B cell (primary cell): ENCODE measurements around the gene SIGLEC6. TPM values are rescaled to one million over a fixed set of nuclear protein-coding genes. Genes with fewer than 3 reads are reported as not detected.

Experiments
- ATAC-seq: fragments of 200-7000 bp; cut with Tn5 transposase; one replicate; pipeline ENCODE4 v1.10.0; 2021; ENCODE audit warnings: low read depth, mild to moderate bottlenecking, moderate number of reproducible peaks, moderate library complexity
- CTCF ChIA-PET: fragments of 350-600 bp; sonication (Branson Sonifier 250); formaldehyde crosslinking; loops from one replicate; lab custom pipeline; 2021; ENCODE audit warnings: antibody characterized with exemption, inconsistent platforms; lab: Charles Lee
- POLR2A ChIA-PET: fragments of 350-600 bp; sonication (Branson Sonifier 250); formaldehyde crosslinking; loops from one replicate; lab custom pipeline; 2021; ENCODE audit warnings: antibody characterized with exemption; lab: Charles Lee
- DNase-seq: peaks from one replicate; pipeline ENCODE4 v3.0.0; 2013
- H2AFZ ChIP-seq: 2 replicates; pipeline ENCODE4 v1.6.1; 2012; ENCODE audit warnings: mild to moderate bottlenecking, low read depth, low read length; ENCODE audit not compliant: insufficient read depth, poor library complexity, severe bottlenecking
- H3K27ac ChIP-seq, 2 donors: 1 replicate in 1 of 2; 2 replicates in 1 of 2; pipeline ENCODE4 v1.5.1; 2012 to 2013; ENCODE audit warnings: low read length in 2 of 2, mild to moderate bottlenecking in 2 of 2, moderate library complexity in 1 of 2
- H3K27me3 ChIP-seq, 4 experiments: fragments of 200-600 bp in 1 of 4; sonication (generic) in 1 of 4; replicated peaks in 1 of 4; 1 replicate in 2 of 4; 2 replicates in 2 of 4; pipeline versions ENCODE4 v1.6.1 to v1.7.0; 2013 to 2016; ENCODE audit warnings: low read length in 3 of 4, mild to moderate bottlenecking in 2 of 4, mixed read lengths in 1 of 4, moderate library complexity in 1 of 4; ENCODE audit not compliant: insufficient read depth in 4 of 4, control insufficient read depth in 3 of 4; ENCODE audit errors: control extremely low read depth in 1 of 4
- H3K36me3 ChIP-seq, 2 experiments: replicated peaks in 1 of 2; 1 replicate in 1 of 2; 2 replicates in 1 of 2; pipeline versions ENCODE4 v1.6.1 to v1.7.1; 2013; ENCODE audit warnings: low read length in 1 of 2; ENCODE audit not compliant: insufficient read depth in 2 of 2, control insufficient read depth in 1 of 2; ENCODE audit errors: control extremely low read depth in 1 of 2, extremely low read depth in 1 of 2
- H3K4me1 ChIP-seq, 2 donors: fragments of 200-600 bp in 1 of 2; sonication (generic) in 1 of 2; 1 replicate in 1 of 2; 2 replicates in 1 of 2; pipeline versions ENCODE4 v1.5.1 to v1.6.1; 2013 to 2017; ENCODE audit warnings: low read length in 2 of 2; ENCODE audit not compliant: control insufficient read depth in 2 of 2, insufficient read depth in 2 of 2
- H3K4me2 ChIP-seq: replicated peaks from 2 replicates; pipeline ENCODE3; 2012; ENCODE audit warnings: mild to moderate bottlenecking, low read depth, low read length; ENCODE audit not compliant: poor library complexity, severe bottlenecking
- H3K4me3 ChIP-seq, 5 experiments: fragments of 200-600 bp in 1 of 5; sonication (generic) in 1 of 5; 1 replicate in 3 of 5; 2 replicates in 2 of 5; pipeline versions ENCODE4 v1.5.1 to v1.7.0; 2011 to 2016; ENCODE audit warnings: low read length in 4 of 5, mild to moderate bottlenecking in 4 of 5, low read depth in 2 of 5, control low read depth in 1 of 5, moderate library complexity in 1 of 5; ENCODE audit not compliant: insufficient read depth in 1 of 5; ENCODE audit errors: control extremely low read depth in 1 of 5, extremely low read depth in 1 of 5
- H3K79me2 ChIP-seq: fragments of 200-600 bp; sonication (generic); one replicate; pipeline ENCODE4 v1.6.0; 2016; ENCODE audit warnings: low read length; ENCODE audit not compliant: control insufficient read depth, insufficient read depth
- H3K9ac ChIP-seq: fragments of 200-600 bp; sonication (generic); 2 replicates; pipeline ENCODE4 v1.6.1; 2017; ENCODE audit warnings: mild to moderate bottlenecking, low read length, moderate library complexity
- H3K9me3 ChIP-seq, 3 donors: one replicate each; pipeline versions ENCODE4 v1.6.1 to v1.7.1; 2013; ENCODE audit warnings: low read length in 2 of 3; ENCODE audit not compliant: control insufficient read depth in 2 of 3, insufficient read depth in 1 of 3; ENCODE audit errors: control extremely low read depth in 1 of 3
- H4K20me1 ChIP-seq: 2 replicates; pipeline ENCODE4 v1.6.0; 2012; ENCODE audit warnings: mild to moderate bottlenecking, low read length; ENCODE audit not compliant: insufficient read depth, control insufficient read depth, poor library complexity, severe bottlenecking
- H3K27ac Mint-ChIP-seq: one replicate; pipeline ENCODE4 v1.8.0; 2021; ENCODE audit warnings: mixed read lengths
- H3K27me3 Mint-ChIP-seq: one replicate; pipeline ENCODE4 v1.8.0; 2021; ENCODE audit warnings: mixed read lengths
- H3K4me1 Mint-ChIP-seq: one replicate; pipeline ENCODE4 v1.8.0; 2021; ENCODE audit warnings: mixed read lengths
- H3K4me3 Mint-ChIP-seq: one replicate; pipeline ENCODE4 v1.8.0; 2021; ENCODE audit warnings: mixed read lengths
- H3K9me3 Mint-ChIP-seq: one replicate; pipeline ENCODE4 v1.8.0; 2022; ENCODE audit warnings: mixed read lengths; ENCODE audit not compliant: insufficient read depth
- EZH2 ChIP-seq: IDR thresholded peaks from 2 replicates; pipeline ENCODE4 v1.6.1; 2012; ENCODE audit warnings: borderline replicate concordance, low read depth, mild to moderate bottlenecking, moderate library complexity, low read length; ENCODE audit not compliant: insufficient read depth, poor library complexity, severe bottlenecking
- WGBS: methylation state at CpG from one replicate; pipeline ENCODE4 v1.1.5; 2013; ENCODE audit warnings: missing lambda C conversion rate; ENCODE audit not compliant: insufficient coverage; 5-methylcytosine and 5-hydroxymethylcytosine counted together
- intact Hi-C: fragments of 100-400 bp; cut with micrococcal nuclease; formaldehyde crosslinking; loops from one replicate; pipeline ENCODE4 v1.10.0; 2022
- polyA plus RNA-seq: library from polyadenylated mRNA; depleted of rRNA; stranded (reverse); fragments of >200 nt; gene quantifications from 2 replicates; pipeline ENCODE4 v1.2.3, GENCODE V29; 2012
- total RNA-seq, 2 donors: library from RNA; stranded (reverse); fragments of 120-200 nt in 1 of 2; gene quantifications; 1 replicate in 1 of 2; 2 replicates in 1 of 2; pipeline versions ENCODE4 v1.2.3 to v1.2.4, GENCODE V29; 2013 to 2022
- TF ChIP-seq, protein P1 (sequence below): fragments of 200-600 bp; IDR thresholded peaks from one replicate; pipeline ENCODE4 v1.8.0; 2022; ENCODE audit warnings: antibody characterized with exemption, mild to moderate bottlenecking

The SIGLEC6 gene
- total and polyA plus RNA-seq, 2 donors (not counting 1 experiment from before 2014, with no cell fraction given) = 21.2 to 35.4 TPM

DNA sequence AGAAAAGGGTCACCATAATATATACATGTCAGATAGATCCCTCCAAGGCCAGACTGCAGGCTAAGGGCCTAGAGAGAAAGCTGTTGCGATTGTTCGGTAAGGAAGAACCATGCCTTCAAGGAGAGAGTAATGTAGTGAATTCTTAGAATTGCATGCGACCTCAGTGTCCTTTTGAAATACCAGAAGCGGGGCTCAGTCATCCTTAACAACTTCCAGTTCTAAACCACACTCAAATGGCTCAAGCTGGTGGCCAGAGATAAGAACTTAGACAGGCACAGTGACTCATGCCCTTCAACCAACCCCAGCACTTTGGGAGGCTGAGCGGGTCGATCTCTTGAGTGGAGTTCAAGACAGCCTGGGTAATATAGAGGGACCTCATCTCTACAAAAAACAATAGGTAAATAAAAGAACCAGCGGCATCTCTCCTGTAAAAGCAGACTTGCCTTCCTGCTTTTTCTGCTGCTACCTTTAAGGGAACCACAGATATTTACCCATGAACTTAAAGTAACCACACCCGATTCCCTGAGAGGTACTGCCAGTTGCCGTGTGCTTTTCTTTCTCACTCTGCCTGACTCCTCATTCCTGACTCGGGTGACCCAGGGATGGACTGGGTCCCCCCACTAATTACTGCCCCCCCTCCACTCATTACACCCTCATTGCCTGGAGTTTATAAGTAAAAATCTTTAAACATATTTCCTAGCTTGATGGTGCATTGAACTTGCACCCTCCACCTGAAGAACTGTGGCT is 15.4 kb upstream of the SIGLEC6 start:
- Histone ChIP-seq H2AFZ (peak overlapping the region; percentile 36), H3K27ac (peak overlapping the region; percentile 43 to 77), H3K4me3 (peak overlapping the region in 3 of 5 experiments; percentile 7 to 47 (median 11)), H3K4me2 (peak overlapping the region; percentile 79), H3K9me3 (peaks cover 0 to 4% (median 0%) of the 10 kb centered on the region in 3 donors), H3K9ac (peak overlapping the region; percentile 76), H3K27me3 (no peaks in the 10 kb centered on the region), H3K79me2 (peaks cover 25% of the 10 kb centered on the region), H3K4me1 (peaks cover 49 to 77% of the 10 kb centered on the region in 2 donors), H3K36me3 (no peaks in the 10 kb centered on the region), H4K20me1 (no peaks in the 10 kb centered on the region)
- Mint-ChIP-seq H3K27ac (peak overlapping the region; percentile 97), H3K4me3 (peak overlapping the region; percentile 83), H3K27me3 (no peaks in the 10 kb centered on the region), H3K9me3 (no peaks in the 10 kb centered on the region), H3K4me1 (peaks cover 85% of the 10 kb centered on the region)
- no peak for TF ChIP-seq EZH2
- TF ChIP-seq, protein P1, sequence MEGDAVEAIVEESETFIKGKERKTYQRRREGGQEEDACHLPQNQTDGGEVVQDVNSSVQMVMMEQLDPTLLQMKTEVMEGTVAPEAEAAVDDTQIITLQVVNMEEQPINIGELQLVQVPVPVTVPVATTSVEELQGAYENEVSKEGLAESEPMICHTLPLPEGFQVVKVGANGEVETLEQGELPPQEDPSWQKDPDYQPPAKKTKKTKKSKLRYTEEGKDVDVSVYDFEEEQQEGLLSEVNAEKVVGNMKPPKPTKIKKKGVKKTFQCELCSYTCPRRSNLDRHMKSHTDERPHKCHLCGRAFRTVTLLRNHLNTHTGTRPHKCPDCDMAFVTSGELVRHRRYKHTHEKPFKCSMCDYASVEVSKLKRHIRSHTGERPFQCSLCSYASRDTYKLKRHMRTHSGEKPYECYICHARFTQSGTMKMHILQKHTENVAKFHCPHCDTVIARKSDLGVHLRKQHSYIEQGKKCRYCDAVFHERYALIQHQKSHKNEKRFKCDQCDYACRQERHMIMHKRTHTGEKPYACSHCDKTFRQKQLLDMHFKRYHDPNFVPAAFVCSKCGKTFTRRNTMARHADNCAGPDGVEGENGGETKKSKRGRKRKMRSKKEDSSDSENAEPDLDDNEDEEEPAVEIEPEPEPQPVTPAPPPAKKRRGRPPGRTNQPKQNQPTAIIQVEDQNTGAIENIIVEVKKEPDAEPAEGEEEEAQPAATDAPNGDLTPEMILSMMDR = no peak
- DNase-seq (no peak), ATAC-seq (no peak)
- WGBS = 14% methylated on average over 4 of the region's 10 CpGs
- intact Hi-C loops = loop anchor here (1.0 kb wide), 1 partner anchor 12 kb away; no protein-coding TSS in a partner anchor
- ChIA-PET CTCF (interaction anchor here (0.7 to 8.0 kb wide), 8 partner anchors 9 to 125 kb away, joined by 3 to 41 read pairs (median 5); no protein-coding TSS in a partner anchor), POLR2A (no interaction called here)

DNA sequence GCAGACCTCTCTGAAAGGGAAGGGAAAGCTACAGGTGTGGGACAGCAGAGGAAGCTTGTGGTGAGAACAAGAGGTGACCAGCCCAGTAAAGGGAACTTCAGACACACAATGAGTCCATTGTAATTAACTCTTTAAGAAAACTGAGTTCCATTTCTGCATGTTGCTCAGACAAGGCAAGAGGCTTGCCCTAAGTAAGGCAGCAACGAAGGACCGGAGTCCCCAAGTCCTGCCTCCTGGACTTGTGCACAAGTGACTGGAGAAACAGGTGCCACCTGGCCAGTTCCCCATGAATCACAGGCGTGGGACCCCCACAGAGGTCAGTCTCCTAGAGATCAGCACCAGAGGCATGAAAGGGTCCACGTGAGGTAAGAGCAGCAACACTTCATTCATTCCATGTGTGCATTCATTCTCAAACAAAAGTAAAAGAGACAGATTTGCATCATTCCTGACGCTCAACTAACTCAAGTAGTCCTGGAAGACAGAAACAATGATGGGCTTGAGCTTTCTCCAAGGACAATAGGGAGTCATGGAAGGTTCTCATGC is 14.7 kb upstream of the SIGLEC6 start:
- H3K27me3 Mint-ChIP-seq = no peaks in the 10 kb centered on the region
- Histone ChIP-seq H3K9ac (peak overlapping the region; percentile 76), H3K27ac (no peak overlapping the region), H3K4me1 (peaks cover 49 to 70% of the 10 kb centered on the region in 2 donors), H4K20me1 (no peaks in the 10 kb centered on the region), H2AFZ (peak overlapping the region; percentile 36), H3K9me3 (peaks cover 0 to 4% (median 0%) of the 10 kb centered on the region in 3 donors), H3K4me3 (peak overlapping the region in 1 of 5 experiments; percentile 47), H3K36me3 (no peaks in the 10 kb centered on the region), H3K4me2 (peak overlapping the region; percentile 79), H3K79me2 (peaks cover 19% of the 10 kb centered on the region), H3K27me3 (no peaks in the 10 kb centered on the region)
- WGBS = 62% methylated on average over 5 of the region's 5 CpGs
- intact Hi-C loops = loop anchor here (1.0 kb wide), 1 partner anchor 11 kb away; no protein-coding TSS in a partner anchor
- ATAC-seq (no peak), DNase-seq (no peak)
- peaks cover 80% of the 10 kb centered on the region for H3K4me1 Mint-ChIP-seq
- TF ChIP-seq, protein P1 = no peak
- ChIA-PET POLR2A (no interaction called here), CTCF (interaction anchor here (0.7 to 8.0 kb wide), 4 partner anchors 24 to 124 kb away, joined by 3 to 41 read pairs (median 14); no protein-coding TSS in a partner anchor)
- H3K9me3 Mint-ChIP-seq = no peaks in the 10 kb centered on the region
- peak overlapping the region; percentile 97 for H3K27ac Mint-ChIP-seq
- H3K4me3 Mint-ChIP-seq = peak overlapping the region; percentile 83
